Measurements from ENCODE around the gene GNG12. TPM values are rescaled to one million over a fixed set of nuclear protein-coding genes. Genes with fewer than 3 reads are reported as not detected.

Gene GNG12
- total RNA-seq, 1 experiment from 2014 or later, result 23.7 TPM

- 0 out of 2 replicates have a peak, but pooled peaks cover under 1% of the 10 kb centered on the region for H3K9me3 Mint-ChIP-seq
- ChIA-PET CTCF (no interaction called here), POLR2A (no interaction called here)
- no peak overlapping the region for H3K4me3 Mint-ChIP-seq
- TF ChIP-seq OVOL2 (CRISPR knock-in tag; IDR thresholded peaks at IDR 0.05; ENCODE audit: borderline replicate concordance) (no peak), IRF2 (CRISPR knock-in tag; IDR thresholded peaks at IDR 0.05; ENCODE audit: borderline replicate concordance, low read depth) (no peak), MYBL2 (CRISPR knock-in tag; IDR thresholded peaks at IDR 0.05) (no peak)
- no peaks in the 10 kb centered on the region for H3K4me1 Mint-ChIP-seq
- no peaks in the 10 kb centered on the region for H3K36me3 Mint-ChIP-seq
- ATAC-seq, result no peak
- no peak overlapping the region for H3K27ac Mint-ChIP-seq
- no peaks in the 10 kb centered on the region for H3K27me3 Mint-ChIP-seq (ENCODE audit: low read depth)
- DNase-seq (ENCODE audit: low spot score), result no peak
These were observed 46.9 kb upstream of the GNG12 start for GRCh38 chr1:67880056-67880601.

- Mint-ChIP-seq H3K36me3 (no peaks in the 10 kb centered on the region), H3K9me3 (0 out of 2 replicates have a peak, but pooled peaks cover 3% of the 10 kb centered on the region), H3K27me3 (ENCODE audit: low read depth) (no peaks in the 10 kb centered on the region), H3K27ac (no peak overlapping the region), H3K4me3 (no peak overlapping the region), H3K4me1 (no peaks in the 10 kb centered on the region)
- no peak for DNase-seq (ENCODE audit: low spot score)
- POLR2A ChIA-PET, result no interaction called here
- CTCF ChIA-PET, result interaction anchor here (0.8 kb wide), 1 partner anchor 26 kb away, joined by 4 read pairs; no protein-coding TSS in a partner anchor
- ATAC-seq, result no peak
- TF ChIP-seq AFF4 (CRISPR knock-in tag; IDR thresholded peaks at IDR 0.05; ENCODE audit: borderline replicate concordance), result no peak
- 0 out of 2 replicates have a peak, but pooled peaks have one; percentile 24 for TF ChIP-seq ZNF512 (CRISPR knock-in tag; IDR thresholded peaks at IDR 0.05; ENCODE audit: borderline replicate concordance)
- TF ChIP-seq NFATC4 (CRISPR knock-in tag; IDR thresholded peaks at IDR 0.05), result no peak
These were observed 46.2 kb upstream of the GNG12 start for GRCh38 chr1:67879485-67879884.

- ATAC-seq (no peak), DNase-seq (ENCODE audit: low spot score) (no peak)
- Mint-ChIP-seq H3K4me1 (no peaks in the 10 kb centered on the region), H3K9me3 (peaks cover 7% of the 10 kb centered on the region; the same call in 1 of the 2 replicates), H3K27ac (no peak overlapping the region), H3K4me3 (no peak overlapping the region), H3K36me3 (no peaks in the 10 kb centered on the region), H3K27me3 (ENCODE audit: low read depth) (no peaks in the 10 kb centered on the region)
- ChIA-PET POLR2A (no interaction called here), CTCF (no interaction called here)
- TF ChIP-seq E2F5 (CRISPR knock-in tag; IDR thresholded peaks at IDR 0.05) (no peak), ZMAT4 (CRISPR knock-in tag; IDR thresholded peaks at IDR 0.05) (no peak), GTF2I (CRISPR knock-in tag; conservative IDR thresholded peaks at IDR 0.05) (no peak), CREM (CRISPR knock-in tag; IDR thresholded peaks at IDR 0.05) (no peak), PREB (CRISPR knock-in tag; IDR thresholded peaks at IDR 0.05; ENCODE audit: borderline replicate concordance) (no peak)
These were observed 41.3 kb upstream of the GNG12 start for GRCh38 chr1:67874501-67875111.
